Endodermal cell (in vitro differentiated cells): ENCODE measurements around the gene PRDX4. TPM values are rescaled to one million over a fixed set of nuclear protein-coding genes. Genes with fewer than 3 reads are reported as not detected.

Experiments
- DNase-seq: peaks from one replicate; pipeline ENCODE4 v3.0.0-alpha.2; 2017
- H3K27ac ChIP-seq: 2 replicates; pipeline ENCODE4 v1.5.1; 2013; ENCODE audit warnings: mild to moderate bottlenecking, low read depth, low read length, moderate library complexity
- H3K27me3 ChIP-seq: 2 replicates; pipeline ENCODE4 v1.6.1; 2013; ENCODE audit warnings: mild to moderate bottlenecking, low read length, moderate library complexity; ENCODE audit not compliant: insufficient read depth, control insufficient read depth, poor library complexity, severe bottlenecking
- H3K36me3 ChIP-seq: 2 replicates; pipeline ENCODE4 v1.7.0; 2013; ENCODE audit warnings: mild to moderate bottlenecking, low read length, moderate library complexity; ENCODE audit not compliant: control insufficient read depth, insufficient read depth
- H3K4me1 ChIP-seq: one replicate; pipeline ENCODE4 v1.7.0; 2013; ENCODE audit warnings: low read length; ENCODE audit not compliant: control insufficient read depth, insufficient read depth
- H3K4me3 ChIP-seq: 2 replicates; pipeline ENCODE4 v1.5.1; 2013; ENCODE audit warnings: mild to moderate bottlenecking, low read length, moderate library complexity
- H3K9ac ChIP-seq: 2 replicates; pipeline ENCODE4 v1.6.1; 2013; ENCODE audit warnings: mild to moderate bottlenecking, low read length, moderate library complexity; ENCODE audit not compliant: poor library complexity, severe bottlenecking; ENCODE audit errors: extremely low read depth
- H3K9me3 ChIP-seq: 2 replicates; pipeline ENCODE4 v1.6.1; 2013; ENCODE audit warnings: mild to moderate bottlenecking, low read length, moderate library complexity; ENCODE audit not compliant: control insufficient read depth
- H3K27ac Mint-ChIP-seq: 2 replicates; pipeline ENCODE4 v1.8.0; 2020; ENCODE audit warnings: mixed read lengths
- H3K27me3 Mint-ChIP-seq: 2 replicates; pipeline ENCODE4 v1.8.0; 2021; ENCODE audit warnings: mild to moderate bottlenecking, mixed read lengths; ENCODE audit not compliant: insufficient read depth
- H3K36me3 Mint-ChIP-seq: 2 replicates; pipeline ENCODE4 v1.8.0; 2020; ENCODE audit warnings: low read depth, mixed read lengths
- H3K4me1 Mint-ChIP-seq: 2 replicates; pipeline ENCODE4 v1.8.0; 2020; ENCODE audit warnings: mixed read lengths
- H3K4me3 Mint-ChIP-seq: 2 replicates; pipeline ENCODE4 v1.8.0; 2020; ENCODE audit warnings: mild to moderate bottlenecking, moderate library complexity, mixed read lengths
- H3K9me3 Mint-ChIP-seq: 2 replicates; pipeline ENCODE4 v1.8.0; 2020; ENCODE audit warnings: mild to moderate bottlenecking, mixed read lengths
- CTCF ChIP-seq: fragments of 200-600 bp; sonication (generic); conservative IDR thresholded peaks from 2 replicates; pipeline ENCODE4 v1.5.0; 2021; ENCODE audit warnings: antibody characterized with exemption, mild to moderate bottlenecking
- WGBS, 2 experiments: methylation state at CpG; one replicate each; pipeline versions ENCODE4 v1.1.5 to v1.1.7; 2013; ENCODE audit warnings: missing lambda C conversion rate in 2 of 2, mixed read lengths in 1 of 2; ENCODE audit not compliant: insufficient coverage in 1 of 2, insufficient read length in 1 of 2; 5-methylcytosine and 5-hydroxymethylcytosine counted together
- total RNA-seq, 2 donors: library from RNA; stranded (reverse); fragmentation: NEBNext Ultra II Directional in 1 of 2; extraction: Animal tissue kit (Norgen Biotek cat#: 25700) in 1 of 2; gene quantifications; 2 replicates in 1 of 2; 3 replicates in 1 of 2; pipeline ENCODE4 v1.2.1, GENCODE V29; 2021

The PRDX4 gene
- total RNA-seq, 2 donors from 2014 or later: 128 to 241 TPM

DNA sequence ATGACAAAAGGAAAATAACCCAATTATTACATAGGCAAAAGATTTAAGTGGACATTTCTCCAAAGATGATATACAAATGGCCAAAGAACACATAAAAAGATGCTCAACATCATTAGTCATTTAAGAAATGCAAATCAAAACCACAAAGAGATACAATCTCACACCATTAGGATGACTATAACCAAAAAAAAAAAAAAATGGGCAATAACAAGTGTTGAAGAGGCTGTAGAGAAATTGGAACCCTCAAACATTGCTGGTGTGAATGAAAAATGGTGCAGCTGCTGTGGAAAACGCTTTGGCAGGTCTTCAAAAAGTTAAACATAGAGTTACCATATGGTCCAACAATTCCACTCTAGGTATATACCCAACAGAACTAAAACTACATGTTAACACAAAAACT, 5.6 kb upstream of the PRDX4 start:
- no peak for TF ChIP-seq CTCF
- Mint-ChIP-seq H3K4me1 (peaks cover 42% of the 10 kb centered on the region), H3K4me3 (no peak overlapping the region), H3K9me3 (no peaks in the 10 kb centered on the region), H3K36me3 (no peaks in the 10 kb centered on the region), H3K27ac (no peak overlapping the region), H3K27me3 (no peaks in the 10 kb centered on the region)
- no CpG with 5 or more reads among the region's 1 CpG for WGBS, 2 experiments
- H3K4me3 ChIP-seq: no peak overlapping the region
- no peaks in the 10 kb centered on the region for H3K27me3 ChIP-seq
- no peak overlapping the region for H3K27ac ChIP-seq
- peaks cover 4% of the 10 kb centered on the region for H3K4me1 ChIP-seq
- no peak overlapping the region for H3K9ac ChIP-seq
- no peaks in the 10 kb centered on the region for H3K9me3 ChIP-seq
- H3K36me3 ChIP-seq: no peaks in the 10 kb centered on the region
- DNase-seq: no peak

DNA sequence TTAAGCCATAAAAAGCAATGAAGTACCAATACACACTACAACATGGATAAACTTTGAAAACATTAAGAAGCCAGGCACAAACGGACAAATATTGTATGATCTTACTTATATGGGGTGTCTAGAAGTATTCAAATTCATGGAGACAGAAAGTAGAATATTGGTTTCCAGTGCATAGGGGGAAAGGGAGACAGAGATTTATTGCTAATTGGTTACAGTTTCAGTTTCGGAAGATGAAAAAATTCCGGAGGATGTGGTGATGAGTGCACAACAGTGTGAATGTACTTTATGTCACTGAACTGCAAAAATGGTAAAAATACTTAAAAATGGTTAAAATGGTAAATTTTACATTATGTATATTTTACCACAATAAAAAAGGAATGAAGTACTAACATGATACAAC, 5.1 kb upstream of the PRDX4 start:
- Histone ChIP-seq H3K9ac (no peak overlapping the region), H3K4me1 (peaks cover 4% of the 10 kb centered on the region), H3K27ac (no peak overlapping the region), H3K4me3 (no peak overlapping the region), H3K27me3 (no peaks in the 10 kb centered on the region), H3K36me3 (no peaks in the 10 kb centered on the region), H3K9me3 (no peaks in the 10 kb centered on the region)
- H3K27ac Mint-ChIP-seq: no peak overlapping the region
- no peak for TF ChIP-seq CTCF
- no peaks in the 10 kb centered on the region for H3K36me3 Mint-ChIP-seq
- H3K4me3 Mint-ChIP-seq: no peak overlapping the region
- no peaks in the 10 kb centered on the region for H3K27me3 Mint-ChIP-seq
- no peaks in the 10 kb centered on the region for H3K9me3 Mint-ChIP-seq
- peaks cover 44% of the 10 kb centered on the region for H3K4me1 Mint-ChIP-seq
- 92% methylated on average over 3 of the region's 3 CpGs; no CpG with 5 or more reads in 1 of the 2 experiments for WGBS, 2 experiments
- DNase-seq: no peak

DNA sequence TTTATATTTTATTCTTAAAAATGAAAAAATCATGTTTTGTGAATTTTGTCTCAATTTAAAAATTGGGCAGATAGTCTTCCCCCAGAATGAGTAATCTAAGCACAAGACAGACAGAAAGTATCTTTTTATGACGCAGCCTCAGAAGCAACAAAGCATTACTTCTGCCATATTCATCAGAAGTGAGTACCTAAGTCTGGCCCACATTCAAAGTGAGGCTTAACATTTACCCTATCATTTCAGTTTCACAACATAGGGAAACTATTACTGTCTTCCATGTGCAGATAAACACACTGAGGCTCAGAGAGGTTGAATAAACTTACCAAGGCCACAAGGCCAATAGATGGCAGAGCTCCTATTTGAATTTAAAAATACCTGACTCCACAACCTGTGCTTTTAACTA, 4.4 kb upstream of the PRDX4 start:
- H3K9me3 Mint-ChIP-seq: no peaks in the 10 kb centered on the region
- DNase-seq: no peak
- H3K27me3 ChIP-seq: no peaks in the 10 kb centered on the region
- H3K27me3 Mint-ChIP-seq: no peaks in the 10 kb centered on the region
- H3K4me3 ChIP-seq: no peak overlapping the region
- H3K36me3 Mint-ChIP-seq: no peaks in the 10 kb centered on the region
- H3K9me3 ChIP-seq: no peaks in the 10 kb centered on the region
- no peaks in the 10 kb centered on the region for H3K36me3 ChIP-seq
- no peak overlapping the region for H3K9ac ChIP-seq
- no peak overlapping the region for H3K27ac ChIP-seq
- WGBS, 2 experiments: 95% methylated on average over 1 of the region's 1 CpG; no CpG with 5 or more reads in 1 of the 2 experiments
- H3K4me1 Mint-ChIP-seq: peaks cover 44% of the 10 kb centered on the region
- peaks cover 4% of the 10 kb centered on the region for H3K4me1 ChIP-seq
- H3K27ac Mint-ChIP-seq: no peak overlapping the region
- no peak overlapping the region for H3K4me3 Mint-ChIP-seq
- no peak for TF ChIP-seq CTCF
